Stimulated activated CD8-positive, alpha-beta memory T cell treated with anti-CD3 and anti-CD28 coated beads, Interleukin-7, amount 100 ng/mL, for 48 hours (primary cell): ENCODE data around the gene HTR4.
"Not testable (repeated sequence)": the region's sequence is repeated elsewhere in the genome, so short reads cannot be mapped to it uniquely, and the experiment has no call there.

Source experiments
- DNase-seq, 2 donors: peaks; one replicate each; pipeline ENCODE4 v3.0.0-alpha.2; 2020; ENCODE audit warnings: low read depth in 1 of 2; ENCODE audit errors: extremely low read depth in 1 of 2

The HTR4 gene

GRCh38 chr5:148653836-148654781 is at the start of gene HTR4:
Gene HTR4, minus strand, starts transcription at chr5:148654527. Its CDS starts 17,513 bp downstream, at chr5:148637014.
- no peak for DNase-seq

GRCh38 chr5:148702019-148702596 is 47.8 kb upstream of the HTR4 start:
- no peak for DNase-seq

GRCh38 chr5:148699028-148699427 is 44.7 kb upstream of the HTR4 start:
- no peak for DNase-seq

- DNase-seq: no peak
These were observed 43.5 kb upstream of the HTR4 start for GRCh38 chr5:148697809-148698196.

GRCh38 chr5:148697180-148697808 is 43.0 kb upstream of the HTR4 start:
- DNase-seq: no peak

GRCh38 chr5:148696187-148697036 is 42.1 kb upstream of the HTR4 start:
- DNase-seq: no peak

- no peak for DNase-seq
These were observed 36.6 kb upstream of the HTR4 start for GRCh38 chr5:148690945-148691344.

GRCh38 chr5:148688787-148689186 is 34.5 kb upstream of the HTR4 start:
- DNase-seq: no peak

GRCh38 chr5:148687871-148688270 is 33.5 kb upstream of the HTR4 start:
- no peak for DNase-seq

GRCh38 chr5:148687427-148687826 is 33.1 kb upstream of the HTR4 start:
- no peak for DNase-seq

- no peak for DNase-seq
These were observed 32.3 kb upstream of the HTR4 start for GRCh38 chr5:148686660-148687059.

- no peak for DNase-seq
These were observed 31.3 kb upstream of the HTR4 start for GRCh38 chr5:148685520-148686134.

GRCh38 chr5:148684528-148684927 is 30.2 kb upstream of the HTR4 start:
- DNase-seq: no peak

GRCh38 chr5:148683651-148684050 is 29.3 kb upstream of the HTR4 start:
- DNase-seq: no peak

GRCh38 chr5:148682058-148683026 is 28.0 kb upstream of the HTR4 start:
- DNase-seq: no peak

- no peak for DNase-seq
These were observed 27.1 kb upstream of the HTR4 start for GRCh38 chr5:148681157-148682057.

GRCh38 chr5:148673704-148674103 is 19.4 kb upstream of the HTR4 start:
- not testable (repeated sequence) for DNase-seq

GRCh38 chr5:148666353-148666752 is 12.0 kb upstream of the HTR4 start:
- no peak for DNase-seq
